Activated naive CD8-positive, alpha-beta T cell (primary cell): ENCODE data around the gene PTPRN2.

Source experiments
- H3K27ac Mint-ChIP-seq: one replicate; pipeline ENCODE4 v1.8.0; 2021; ENCODE audit warnings: mixed read lengths
- H3K27me3 Mint-ChIP-seq: one replicate; pipeline ENCODE4 v1.8.0; 2021; ENCODE audit warnings: mixed read lengths
- H3K36me3 Mint-ChIP-seq: one replicate; pipeline ENCODE4 v1.8.0; 2021; ENCODE audit warnings: mixed read lengths
- H3K4me1 Mint-ChIP-seq: one replicate; pipeline ENCODE4 v1.8.0; 2021; ENCODE audit warnings: low read depth, mixed read lengths
- H3K4me3 Mint-ChIP-seq: one replicate; pipeline ENCODE4 v1.8.0; 2021; ENCODE audit warnings: mild to moderate bottlenecking, mixed read lengths
- H3K9me3 Mint-ChIP-seq: one replicate; pipeline ENCODE4 v1.8.0; 2021; ENCODE audit warnings: low read depth, mixed read lengths

The PTPRN2 gene

DNA sequence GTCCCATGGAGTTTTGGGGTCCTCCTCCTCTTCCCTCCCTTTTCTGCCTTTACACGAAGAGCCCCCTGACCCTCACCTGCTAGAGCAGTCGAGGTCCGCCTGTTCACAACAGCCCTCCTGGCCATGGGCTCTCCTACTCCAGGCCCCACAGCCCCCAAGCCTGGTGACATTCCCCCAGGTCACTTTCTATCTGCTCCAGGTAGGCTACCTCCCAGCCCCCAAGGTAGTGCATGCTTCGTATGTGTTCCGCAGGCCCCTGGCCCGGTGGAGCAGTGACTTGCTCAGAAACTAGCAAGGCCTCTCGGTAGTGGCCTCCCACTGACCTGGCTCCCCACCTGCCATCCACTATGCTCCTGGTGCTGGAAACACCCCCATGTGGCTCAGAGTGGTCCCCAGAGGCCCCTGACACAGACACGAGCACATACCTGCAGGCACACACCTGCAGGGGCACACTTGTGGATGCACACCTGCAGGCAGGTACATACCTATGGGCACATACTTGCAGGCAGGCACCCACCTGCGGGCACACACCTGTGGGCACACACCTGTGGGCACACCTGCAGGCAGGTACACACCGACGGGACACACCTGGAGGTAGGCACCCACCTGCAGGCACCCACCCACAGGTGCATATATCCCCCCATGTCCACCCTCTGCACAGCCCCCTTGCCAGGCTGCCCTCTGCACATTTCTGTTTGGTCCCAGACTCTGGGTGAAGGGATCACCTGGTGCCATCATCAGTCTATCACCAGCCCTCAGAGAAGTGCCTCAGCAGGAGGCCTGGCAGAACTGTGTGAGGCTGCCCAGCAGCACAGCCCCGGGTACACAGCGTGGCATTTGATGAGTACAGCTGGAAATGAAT, 322.5 kb downstream of the PTPRN2 start:
- H3K27me3 Mint-ChIP-seq = no peaks in the 10 kb centered on the region
- H3K27ac Mint-ChIP-seq = no peak overlapping the region
- no peak overlapping the region for H3K4me3 Mint-ChIP-seq
- H3K36me3 Mint-ChIP-seq = no peaks in the 10 kb centered on the region
- H3K4me1 Mint-ChIP-seq = no peaks in the 10 kb centered on the region
- H3K9me3 Mint-ChIP-seq = no peaks in the 10 kb centered on the region

DNA sequence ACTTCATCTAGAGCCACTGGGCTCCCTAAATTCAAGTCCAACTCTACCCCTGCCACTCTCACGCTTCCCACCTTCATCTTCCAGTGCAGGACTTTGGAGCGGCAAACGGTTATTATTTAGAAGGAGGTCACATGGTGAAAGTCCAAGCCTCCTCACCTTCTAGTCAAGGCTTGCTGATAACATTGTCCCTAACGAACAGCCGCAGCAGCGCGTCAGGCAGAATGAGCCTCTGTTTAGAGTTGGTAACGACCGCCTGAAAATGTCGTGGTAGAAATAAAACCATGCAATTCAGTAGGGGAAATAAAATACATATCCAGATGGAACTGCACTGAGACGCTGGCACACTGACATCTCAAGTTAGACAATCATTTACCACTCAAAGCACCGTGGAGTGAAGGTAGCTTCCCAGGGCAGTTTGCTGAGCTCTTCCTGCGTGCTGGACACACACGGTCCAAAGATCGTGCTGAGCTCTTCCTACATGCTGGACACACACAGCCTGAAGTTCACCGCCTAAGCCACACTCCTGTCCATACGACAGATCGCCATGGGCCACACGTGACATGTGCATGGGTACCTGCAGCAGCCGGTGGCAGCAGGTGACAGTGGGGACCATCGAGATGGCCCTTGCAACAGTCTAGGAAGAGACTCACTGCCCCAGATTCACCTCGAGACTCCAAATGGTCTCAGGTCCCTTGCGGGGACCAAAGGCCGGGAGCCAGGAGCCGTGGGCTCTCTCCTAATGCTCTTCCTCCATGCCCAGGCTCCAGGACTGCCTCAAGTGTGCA, 323.5 kb downstream of the PTPRN2 start:
- no peak overlapping the region for H3K4me3 Mint-ChIP-seq
- H3K27me3 Mint-ChIP-seq = no peaks in the 10 kb centered on the region
- no peaks in the 10 kb centered on the region for H3K9me3 Mint-ChIP-seq
- no peaks in the 10 kb centered on the region for H3K36me3 Mint-ChIP-seq
- no peaks in the 10 kb centered on the region for H3K4me1 Mint-ChIP-seq
- no peak overlapping the region for H3K27ac Mint-ChIP-seq

- H3K27ac Mint-ChIP-seq = no peak overlapping the region
- H3K4me1 Mint-ChIP-seq = no peaks in the 10 kb centered on the region
- no peaks in the 10 kb centered on the region for H3K36me3 Mint-ChIP-seq
- peaks cover 5% of the 10 kb centered on the region for H3K27me3 Mint-ChIP-seq
- no peaks in the 10 kb centered on the region for H3K9me3 Mint-ChIP-seq
- H3K4me3 Mint-ChIP-seq = no peak overlapping the region
Observed at GRCh38 chr7:158263110-158263963, 324.3 kb downstream of the PTPRN2 start.

- no peak overlapping the region for H3K4me3 Mint-ChIP-seq
- no peaks in the 10 kb centered on the region for H3K36me3 Mint-ChIP-seq
Observed at GRCh38 chr7:158262284-158263109, 325.1 kb downstream of the PTPRN2 start.

DNA sequence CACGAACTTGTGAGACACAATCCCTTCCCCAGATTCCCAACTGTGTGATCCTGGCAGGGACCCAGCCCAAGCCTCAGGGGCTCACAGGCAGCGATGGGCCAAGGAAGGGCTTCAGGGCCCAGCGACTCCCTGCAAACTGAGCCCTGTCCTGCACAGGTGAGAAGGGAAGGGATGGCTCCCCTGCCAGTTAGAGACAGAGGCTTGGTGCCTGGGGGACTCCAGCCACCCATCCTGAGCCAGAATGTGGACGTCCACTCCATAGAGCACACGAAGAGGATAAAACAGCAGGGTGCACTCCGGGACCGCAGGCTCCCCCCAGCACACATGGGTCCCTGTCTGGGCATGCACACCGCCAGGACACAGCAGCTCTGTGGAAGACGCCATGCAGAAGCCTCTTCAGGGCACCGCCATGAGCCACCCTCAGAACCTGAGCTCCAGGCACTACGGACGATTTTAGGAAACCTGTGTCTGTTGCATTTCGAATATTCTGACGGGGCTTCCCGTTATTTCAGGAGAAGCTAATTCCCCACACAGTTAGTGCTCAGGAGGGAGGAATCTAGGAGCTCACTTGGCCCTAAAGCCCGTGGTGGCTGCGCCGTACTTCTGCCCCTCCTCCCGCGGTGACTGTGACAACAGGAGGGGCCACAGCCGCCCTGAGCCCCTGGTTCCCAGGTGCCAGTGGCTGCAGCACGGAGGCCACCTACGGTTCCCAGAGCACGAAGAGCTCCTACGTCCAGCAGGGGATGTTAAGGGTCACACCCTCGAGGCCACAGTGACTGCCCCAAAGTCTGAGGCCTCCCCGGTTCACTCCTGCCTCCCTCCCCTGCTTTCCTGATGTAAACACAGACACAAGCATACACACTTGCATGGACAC, 326.0 kb downstream of the PTPRN2 start:
- H3K4me1 Mint-ChIP-seq = no peaks in the 10 kb centered on the region
- H3K27ac Mint-ChIP-seq = no peak overlapping the region
- H3K9me3 Mint-ChIP-seq = no peaks in the 10 kb centered on the region
- peaks cover 5% of the 10 kb centered on the region for H3K27me3 Mint-ChIP-seq
- H3K4me3 Mint-ChIP-seq = no peak overlapping the region
- no peaks in the 10 kb centered on the region for H3K36me3 Mint-ChIP-seq

More at GRCh38 chr7:158262284-158263109, 325.1 kb downstream of the PTPRN2 start:
- Mint-ChIP-seq H3K27me3 (peaks cover 5% of the 10 kb centered on the region), H3K9me3 (no peaks in the 10 kb centered on the region), H3K27ac (no peak overlapping the region), H3K4me1 (no peaks in the 10 kb centered on the region)

DNA sequence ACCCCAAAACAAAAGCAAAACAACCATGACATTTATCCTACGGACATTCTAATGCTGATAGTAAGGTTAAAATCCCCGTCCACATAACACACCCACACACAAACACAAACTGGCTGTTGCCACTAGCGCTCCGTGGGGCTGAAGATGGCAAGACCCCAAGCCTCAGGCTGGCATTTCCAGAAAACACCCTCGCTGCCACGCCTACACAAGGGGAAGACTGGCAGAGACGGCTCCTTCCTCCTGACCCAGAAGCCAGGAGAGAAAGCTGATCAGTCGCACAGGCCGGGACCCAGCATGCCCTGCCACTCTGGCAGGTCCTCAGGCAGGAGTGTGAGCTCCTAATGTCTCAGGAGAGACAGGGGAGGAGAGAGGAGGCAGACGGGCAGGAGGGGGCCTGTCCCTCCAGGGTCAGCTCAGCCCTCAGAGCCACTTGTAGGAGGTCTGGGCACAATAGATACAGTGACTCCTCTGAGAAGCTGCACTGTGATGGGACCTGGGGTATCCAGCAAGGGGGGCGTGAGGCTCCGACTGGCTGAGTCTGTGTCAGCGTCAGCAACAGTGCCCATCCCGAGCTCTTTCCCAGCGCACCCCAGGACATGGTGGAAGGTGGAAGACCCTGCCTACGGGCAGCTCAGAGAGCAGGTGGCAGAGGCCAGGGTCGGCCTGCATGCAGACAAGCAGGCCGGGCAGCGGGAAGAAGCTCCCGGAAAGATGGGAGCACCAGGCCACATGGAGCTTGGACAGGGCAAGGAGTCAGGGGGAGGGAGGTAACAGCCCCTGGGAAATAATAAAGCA, 326.9 kb downstream of the PTPRN2 start:
- no peaks in the 10 kb centered on the region for H3K36me3 Mint-ChIP-seq
- H3K4me1 Mint-ChIP-seq = no peaks in the 10 kb centered on the region
- no peak overlapping the region for H3K27ac Mint-ChIP-seq
- peaks cover 6% of the 10 kb centered on the region for H3K27me3 Mint-ChIP-seq
- no peaks in the 10 kb centered on the region for H3K9me3 Mint-ChIP-seq
- no peak overlapping the region for H3K4me3 Mint-ChIP-seq

DNA sequence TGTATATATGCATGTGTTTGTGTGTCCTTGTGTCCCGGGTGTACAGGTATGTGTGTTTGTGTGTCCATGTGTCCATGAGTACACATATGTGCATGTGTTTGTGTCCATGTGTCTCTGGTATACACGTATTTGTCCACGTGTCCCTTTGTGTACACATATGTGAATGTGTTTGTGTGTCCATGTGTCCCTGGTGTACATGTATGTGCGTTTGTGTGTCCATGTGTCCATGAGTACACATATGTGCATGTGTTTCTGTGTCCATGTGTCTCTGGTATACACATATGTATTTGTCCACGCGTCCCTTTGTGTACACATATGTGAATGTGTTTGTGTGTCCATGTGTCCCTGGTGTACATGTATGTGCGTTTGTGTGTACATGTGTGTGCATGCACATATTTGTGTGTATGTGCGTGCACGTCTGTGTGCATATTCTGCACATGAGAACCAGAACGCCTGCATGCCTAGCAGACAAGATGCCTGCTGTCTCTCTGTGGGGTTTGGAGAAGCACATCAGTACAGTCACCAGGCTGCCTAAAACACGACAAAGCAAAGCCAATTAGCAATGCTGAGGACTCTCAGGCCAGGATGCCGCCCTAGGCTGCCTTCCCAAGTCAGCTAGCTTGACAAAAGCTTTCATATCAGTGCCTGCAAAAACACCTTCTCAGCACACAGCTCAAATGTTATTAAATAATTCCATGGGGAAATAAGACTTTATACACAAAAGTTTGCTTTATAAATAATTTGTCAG, 327.8 kb downstream of the PTPRN2 start:
- H3K4me3 Mint-ChIP-seq = no peak overlapping the region
- H3K27ac Mint-ChIP-seq = no peak overlapping the region
- no peaks in the 10 kb centered on the region for H3K4me1 Mint-ChIP-seq
- H3K9me3 Mint-ChIP-seq = no peaks in the 10 kb centered on the region
- no peaks in the 10 kb centered on the region for H3K36me3 Mint-ChIP-seq
- peaks cover 6% of the 10 kb centered on the region for H3K27me3 Mint-ChIP-seq

DNA sequence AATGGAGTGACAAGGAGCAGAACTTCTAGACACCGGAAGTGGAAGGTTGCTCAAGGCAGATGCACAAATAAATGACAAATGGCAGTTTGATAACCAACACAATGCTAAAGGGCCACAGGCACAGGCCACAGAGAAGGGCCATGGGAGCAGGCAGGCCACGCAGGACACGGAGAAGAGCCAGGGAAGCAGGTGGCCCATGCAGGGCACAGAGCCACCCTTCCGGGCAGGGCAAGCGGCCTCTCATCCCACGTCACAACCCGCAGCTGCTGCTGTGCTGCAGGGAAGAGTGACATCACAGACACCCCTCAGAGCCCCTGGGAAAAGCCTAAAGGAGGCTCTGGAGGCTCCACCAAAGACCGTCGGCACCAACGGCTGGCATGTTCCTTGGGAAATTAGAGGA, 328.5 kb downstream of the PTPRN2 start:
- H3K27ac Mint-ChIP-seq = no peak overlapping the region
- H3K36me3 Mint-ChIP-seq = no peaks in the 10 kb centered on the region
- no peak overlapping the region for H3K4me3 Mint-ChIP-seq
- H3K4me1 Mint-ChIP-seq = no peaks in the 10 kb centered on the region
- no peaks in the 10 kb centered on the region for H3K9me3 Mint-ChIP-seq
- peaks cover 6% of the 10 kb centered on the region for H3K27me3 Mint-ChIP-seq

DNA sequence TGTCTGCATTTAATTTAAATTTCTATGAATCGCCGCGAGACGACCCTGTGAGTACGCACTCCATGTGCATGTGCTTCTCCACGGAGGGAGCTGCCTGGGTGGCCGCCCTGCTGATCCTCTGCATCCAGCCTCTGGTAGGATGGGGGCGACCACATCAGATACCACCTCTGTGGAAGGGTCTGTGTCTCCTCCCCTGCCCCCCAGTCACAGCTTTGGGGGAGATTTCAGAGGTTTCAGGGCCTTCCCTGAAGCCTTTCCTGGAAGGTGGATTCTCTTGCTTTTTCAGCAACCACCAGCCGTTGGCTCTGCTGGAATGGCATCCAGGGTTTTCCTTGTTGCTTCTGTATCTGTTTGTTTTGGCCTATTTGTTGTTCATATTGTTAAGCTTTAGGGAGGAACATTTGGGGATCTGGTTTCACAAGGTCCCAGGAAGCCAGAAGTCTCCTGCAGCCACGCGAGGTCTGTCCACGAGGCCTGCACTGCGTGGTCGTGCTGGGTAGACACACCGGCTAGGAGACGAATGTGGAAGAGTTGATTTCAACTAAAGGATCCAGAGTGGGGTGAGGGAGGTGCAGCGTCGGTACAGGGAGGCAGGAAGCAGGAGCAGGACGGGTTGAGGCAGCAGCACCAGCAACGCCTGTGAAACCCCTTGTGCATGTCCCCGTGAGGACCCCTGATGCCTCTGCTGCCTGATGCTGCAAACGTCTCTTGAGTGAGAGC, 329.1 kb downstream of the PTPRN2 start:
- Mint-ChIP-seq H3K36me3 (no peaks in the 10 kb centered on the region), H3K27ac (no peak overlapping the region), H3K9me3 (no peaks in the 10 kb centered on the region), H3K4me1 (no peaks in the 10 kb centered on the region), H3K27me3 (peaks cover 6% of the 10 kb centered on the region), H3K4me3 (no peak overlapping the region)

GRCh38 chr7:158257516-158258410, 329.9 kb downstream of the PTPRN2 start:
- Mint-ChIP-seq H3K4me1 (no peaks in the 10 kb centered on the region), H3K9me3 (no peaks in the 10 kb centered on the region), H3K27ac (no peak overlapping the region), H3K27me3 (peaks cover 6% of the 10 kb centered on the region), H3K4me3 (no peak overlapping the region), H3K36me3 (no peaks in the 10 kb centered on the region)

DNA sequence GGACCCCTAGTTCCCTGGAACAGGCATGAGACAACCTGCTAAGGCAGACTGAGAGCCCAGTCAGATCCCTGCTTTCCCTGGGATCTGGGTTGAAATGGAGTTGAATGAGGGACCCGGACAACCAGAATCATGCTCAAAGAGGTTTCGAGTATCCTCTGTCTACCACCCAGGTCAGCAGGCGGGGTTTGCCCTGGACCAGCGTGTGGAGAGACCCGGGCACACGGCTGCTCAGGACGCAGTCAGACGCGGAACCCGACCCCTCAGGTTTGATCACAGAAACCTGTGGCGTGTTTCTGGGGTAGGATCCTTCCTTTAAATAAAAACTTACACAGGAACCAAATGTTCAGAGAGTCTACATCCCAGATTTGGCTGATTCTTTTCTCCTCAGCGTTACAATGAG, 330.6 kb downstream of the PTPRN2 start:
- H3K27me3 Mint-ChIP-seq = peaks cover 6% of the 10 kb centered on the region
- no peaks in the 10 kb centered on the region for H3K36me3 Mint-ChIP-seq
- no peak overlapping the region for H3K27ac Mint-ChIP-seq
- no peak overlapping the region for H3K4me3 Mint-ChIP-seq
- no peaks in the 10 kb centered on the region for H3K4me1 Mint-ChIP-seq
- no peaks in the 10 kb centered on the region for H3K9me3 Mint-ChIP-seq
